Hepatocyte (in vitro differentiated cells): Measurements from ENCODE around the gene NXN. TPM values are rescaled to one million over a fixed set of nuclear protein-coding genes. Genes with fewer than 3 reads are reported as not detected.

Experiments
- DNase-seq: peaks from one replicate; pipeline ENCODE4 v3.0.0-alpha.2; 2016; ENCODE audit warnings: low spot score
- H2AFZ ChIP-seq: fragments of 200-600 bp; sonication (generic); 2 replicates; pipeline ENCODE4 v1.6.0; 2016; ENCODE audit warnings: antibody characterized with exemption, mild to moderate bottlenecking
- H3K27ac ChIP-seq: fragments of 200-600 bp; sonication (generic); 2 replicates; pipeline ENCODE4 v1.5.1; 2016; ENCODE audit warnings: mild to moderate bottlenecking
- H3K27me3 ChIP-seq: fragments of 200-600 bp; sonication (generic); 2 replicates; pipeline ENCODE4 v1.6.1; 2016
- H3K36me3 ChIP-seq: fragments of 200-600 bp; sonication (generic); replicated peaks from 2 replicates; pipeline ENCODE4 v1.5.1; 2016; ENCODE audit warnings: low read depth; ENCODE audit not compliant: insufficient read depth
- H3K4me1 ChIP-seq: fragments of 200-600 bp; sonication (generic); 2 replicates; pipeline ENCODE4 v1.5.1; 2016; ENCODE audit warnings: mild to moderate bottlenecking, moderate library complexity; ENCODE audit not compliant: insufficient read depth
- H3K4me2 ChIP-seq: fragments of 200-600 bp; sonication (generic); 2 replicates; pipeline ENCODE4 v1.6.0; 2016
- H3K4me3 ChIP-seq: fragments of 200-600 bp; sonication (generic); 2 replicates; pipeline ENCODE4 v1.5.1; 2016; ENCODE audit warnings: mild to moderate bottlenecking
- H3K79me2 ChIP-seq: fragments of 200-600 bp; sonication (generic); 2 replicates; pipeline ENCODE4 v1.6.0; 2017; ENCODE audit warnings: mild to moderate bottlenecking
- H3K9me2 ChIP-seq: fragments of 200-600 bp; sonication (generic); replicated peaks from 2 replicates; pipeline ENCODE4 v1.6.0; 2017; ENCODE audit warnings: mild to moderate bottlenecking; ENCODE audit not compliant: insufficient read depth
- H3K9me3 ChIP-seq: fragments of 200-600 bp; sonication (generic); 2 replicates; pipeline ENCODE4 v1.5.1; 2016; ENCODE audit warnings: low read depth, mild to moderate bottlenecking
- H4K20me1 ChIP-seq: fragments of 200-600 bp; sonication (generic); 2 replicates; pipeline ENCODE4 v1.6.0; 2016; ENCODE audit warnings: mild to moderate bottlenecking; ENCODE audit not compliant: insufficient read depth, poor library complexity, severe bottlenecking
- EZH2 ChIP-seq: fragments of 200-600 bp; sonication (generic); IDR thresholded peaks from 2 replicates; pipeline ENCODE4 v1.6.1; 2016; ENCODE audit warnings: antibody characterized with exemption, mild to moderate bottlenecking, borderline replicate concordance
- EZH2phosphoT487 ChIP-seq: fragments of 200-600 bp; sonication (generic); IDR thresholded peaks from one replicate; pipeline ENCODE4 v1.6.1; 2018; ENCODE audit warnings: antibody characterized with exemption, mild to moderate bottlenecking, low read depth, moderate library complexity; ENCODE audit not compliant: unreplicated experiment, severe bottlenecking
- whole genome bisulfite sequencing: methylation state at CpG from one replicate; pipeline ENCODE4 v1.1.6; 2016; ENCODE audit warnings: low lambda C conversion rate; ENCODE audit errors: missing lambda C conversion rate; 5-methylcytosine and 5-hydroxymethylcytosine counted together
- polyA plus RNA-seq: library from polyadenylated mRNA; unstranded; fragments of >200 nt; fragmentation: Nextera tagmentation; extraction: Ambion mirVana; gene quantifications from 2 replicates; pipeline ENCODE4 v1.2.1, GENCODE V29; 2016
- total RNA-seq: library from RNA; depleted of rRNA; stranded (reverse); fragments of >200 nt; gene quantifications from 2 replicates; pipeline ENCODE4 v1.2.3, GENCODE V29; 2014
- TF ChIP-seq, protein P1 (sequence below): fragments of 200-600 bp; sonication (generic); IDR thresholded peaks from 2 replicates; pipeline ENCODE4 v1.5.1; 2016; ENCODE audit warnings: antibody characterized with exemption, mild to moderate bottlenecking; ENCODE audit not compliant: poor library complexity

Gene NXN
- total and polyA plus RNA-seq, 2 experiments from 2014 or later: 55.0 to 74.1 TPM

DNA sequence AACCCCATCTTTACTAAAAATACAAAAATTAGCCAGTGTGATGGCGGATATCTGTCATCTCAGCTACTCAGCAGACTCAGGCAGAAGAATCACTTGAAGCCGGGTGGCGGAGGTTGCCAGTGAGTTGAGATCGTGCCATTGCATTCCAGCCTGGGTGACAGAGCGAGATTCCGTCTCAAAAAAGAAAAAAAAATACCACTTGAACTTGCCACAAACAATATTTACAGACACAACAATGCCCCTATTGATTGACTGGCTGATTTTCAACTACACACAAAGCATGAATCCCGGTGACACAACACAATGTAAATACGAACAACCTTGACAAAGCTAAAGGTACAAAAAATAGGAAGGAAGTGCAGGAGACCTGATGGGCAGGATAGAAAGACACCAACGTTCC is 49.3 kb downstream of the NXN start:
- no peak for DNase-seq
- Histone ChIP-seq H3K27me3 (no peaks in the 10 kb centered on the region), H3K4me3 (no peak overlapping the region), H3K9me2 (no peaks in the 10 kb centered on the region), H4K20me1 (no peaks in the 10 kb centered on the region), H3K4me1 (peaks cover 63% of the 10 kb centered on the region), H2AFZ (no peak overlapping the region), H3K4me2 (no peak overlapping the region), H3K27ac (peak overlapping the region; percentile 30), H3K9me3 (no peaks in the 10 kb centered on the region), H3K79me2 (peaks cover 73% of the 10 kb centered on the region), H3K36me3 (no peaks in the 10 kb centered on the region)
- 75% methylated on average over 9 of the region's 9 CpGs for WGBS
- TF ChIP-seq EZH2 (no peak), EZH2phosphoT487 (no peak)
- TF ChIP-seq, protein P1, sequence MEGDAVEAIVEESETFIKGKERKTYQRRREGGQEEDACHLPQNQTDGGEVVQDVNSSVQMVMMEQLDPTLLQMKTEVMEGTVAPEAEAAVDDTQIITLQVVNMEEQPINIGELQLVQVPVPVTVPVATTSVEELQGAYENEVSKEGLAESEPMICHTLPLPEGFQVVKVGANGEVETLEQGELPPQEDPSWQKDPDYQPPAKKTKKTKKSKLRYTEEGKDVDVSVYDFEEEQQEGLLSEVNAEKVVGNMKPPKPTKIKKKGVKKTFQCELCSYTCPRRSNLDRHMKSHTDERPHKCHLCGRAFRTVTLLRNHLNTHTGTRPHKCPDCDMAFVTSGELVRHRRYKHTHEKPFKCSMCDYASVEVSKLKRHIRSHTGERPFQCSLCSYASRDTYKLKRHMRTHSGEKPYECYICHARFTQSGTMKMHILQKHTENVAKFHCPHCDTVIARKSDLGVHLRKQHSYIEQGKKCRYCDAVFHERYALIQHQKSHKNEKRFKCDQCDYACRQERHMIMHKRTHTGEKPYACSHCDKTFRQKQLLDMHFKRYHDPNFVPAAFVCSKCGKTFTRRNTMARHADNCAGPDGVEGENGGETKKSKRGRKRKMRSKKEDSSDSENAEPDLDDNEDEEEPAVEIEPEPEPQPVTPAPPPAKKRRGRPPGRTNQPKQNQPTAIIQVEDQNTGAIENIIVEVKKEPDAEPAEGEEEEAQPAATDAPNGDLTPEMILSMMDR: no peak

DNA sequence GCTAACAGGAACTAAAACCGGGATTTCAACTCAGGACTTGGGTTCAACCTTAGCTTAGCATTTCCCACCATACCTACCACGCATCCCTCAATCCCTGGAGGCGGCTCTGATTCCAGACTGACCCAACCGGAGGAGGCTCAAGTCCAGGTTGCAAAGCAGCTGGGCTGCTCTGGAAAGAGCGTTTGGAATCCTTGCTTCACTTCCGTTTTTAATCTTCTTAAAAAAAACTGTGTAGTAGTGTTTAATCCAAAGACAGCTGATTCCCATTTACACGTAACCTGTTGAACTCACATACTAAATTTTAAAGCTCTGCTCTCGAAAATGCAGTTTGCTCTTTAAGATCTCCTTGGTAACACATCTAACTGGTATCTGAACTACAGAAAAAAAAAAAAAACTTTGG is 50.0 kb downstream of the NXN start:
- H3K79me2 ChIP-seq: peaks cover 73% of the 10 kb centered on the region
- WGBS: 88% methylated on average over 8 of the region's 8 CpGs
- peaks cover 68% of the 10 kb centered on the region for H3K4me1 ChIP-seq
- TF ChIP-seq, protein P1: no peak
- TF ChIP-seq EZH2 (no peak), EZH2phosphoT487 (no peak)
- peak overlapping the region; percentile 30 for H3K27ac ChIP-seq
- no peaks in the 10 kb centered on the region for H3K9me2 ChIP-seq
- H3K4me2 ChIP-seq: no peak overlapping the region
- no peak overlapping the region for H3K4me3 ChIP-seq
- no peaks in the 10 kb centered on the region for H4K20me1 ChIP-seq
- DNase-seq: no peak
- no peaks in the 10 kb centered on the region for H3K36me3 ChIP-seq
- H2AFZ ChIP-seq: no peak overlapping the region
- no peaks in the 10 kb centered on the region for H3K27me3 ChIP-seq
- H3K9me3 ChIP-seq: no peaks in the 10 kb centered on the region

DNA sequence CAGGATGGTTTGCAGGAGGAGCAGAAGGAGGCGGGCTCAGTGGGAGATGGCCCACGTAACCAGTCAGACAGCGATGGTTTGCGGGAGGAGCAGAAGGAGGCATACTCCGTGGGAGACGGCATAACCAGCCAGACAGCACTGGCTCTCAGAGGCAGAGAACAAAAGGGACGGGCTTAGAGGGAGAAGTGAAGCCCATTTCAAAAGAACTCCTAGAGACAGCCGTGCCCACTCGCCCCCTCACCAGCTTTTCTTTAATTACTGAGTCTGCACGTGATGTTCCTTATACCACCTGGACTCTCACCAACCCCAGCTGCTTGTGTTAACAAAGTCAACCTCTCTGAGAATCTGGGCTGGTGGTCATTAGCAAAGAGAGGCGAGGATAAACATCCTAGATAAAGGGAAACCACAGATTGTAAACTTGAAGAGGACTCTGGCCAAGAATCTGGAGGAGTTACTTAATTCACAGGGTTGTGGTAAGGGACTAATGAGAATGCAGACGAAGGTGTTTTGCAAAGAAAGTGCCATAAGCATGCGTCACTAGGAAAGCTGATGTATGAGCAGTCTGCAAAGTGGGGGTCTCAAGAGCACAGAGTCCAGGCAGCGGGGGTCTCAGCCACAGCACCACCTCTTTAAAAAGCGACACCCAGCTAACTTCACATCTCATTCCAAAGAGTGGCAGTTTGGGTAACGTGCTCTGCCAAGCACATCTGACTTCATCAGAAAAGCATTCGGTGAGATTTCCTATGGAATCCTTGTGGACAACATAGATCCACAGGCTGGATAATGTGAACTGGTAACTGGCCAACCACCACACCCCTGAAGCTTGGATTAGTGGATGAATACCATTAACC is 51.7 kb downstream of the NXN start:
- H3K9me3 ChIP-seq: no peaks in the 10 kb centered on the region
- peak overlapping the region; percentile 52 for H3K4me2 ChIP-seq
- no peaks in the 10 kb centered on the region for H3K36me3 ChIP-seq
- H3K79me2 ChIP-seq: peaks cover 83% of the 10 kb centered on the region
- peak overlapping the region; percentile 63 for H3K27ac ChIP-seq
- H4K20me1 ChIP-seq: no peaks in the 10 kb centered on the region
- H3K27me3 ChIP-seq: no peaks in the 10 kb centered on the region
- H3K4me3 ChIP-seq: no peak overlapping the region
- peak; percentile 82 for DNase-seq
- H3K4me1 ChIP-seq: peaks cover 65% of the 10 kb centered on the region
- no peak overlapping the region for H2AFZ ChIP-seq
- H3K9me2 ChIP-seq: no peaks in the 10 kb centered on the region
- TF ChIP-seq, protein P1: no peak
- TF ChIP-seq EZH2 (no peak), EZH2phosphoT487 (no peak)
- WGBS: 27% methylated on average over 17 of the region's 17 CpGs
